ENCODE measurements around the gene RAD9B. TPM values are rescaled to one million over a fixed set of nuclear protein-coding genes. Genes with fewer than 3 reads are reported as not detected.

RAD9B gene
- total and polyA plus RNA-seq, 2 experiments from 2014 or later: 0.13 to 0.23 TPM

DNA sequence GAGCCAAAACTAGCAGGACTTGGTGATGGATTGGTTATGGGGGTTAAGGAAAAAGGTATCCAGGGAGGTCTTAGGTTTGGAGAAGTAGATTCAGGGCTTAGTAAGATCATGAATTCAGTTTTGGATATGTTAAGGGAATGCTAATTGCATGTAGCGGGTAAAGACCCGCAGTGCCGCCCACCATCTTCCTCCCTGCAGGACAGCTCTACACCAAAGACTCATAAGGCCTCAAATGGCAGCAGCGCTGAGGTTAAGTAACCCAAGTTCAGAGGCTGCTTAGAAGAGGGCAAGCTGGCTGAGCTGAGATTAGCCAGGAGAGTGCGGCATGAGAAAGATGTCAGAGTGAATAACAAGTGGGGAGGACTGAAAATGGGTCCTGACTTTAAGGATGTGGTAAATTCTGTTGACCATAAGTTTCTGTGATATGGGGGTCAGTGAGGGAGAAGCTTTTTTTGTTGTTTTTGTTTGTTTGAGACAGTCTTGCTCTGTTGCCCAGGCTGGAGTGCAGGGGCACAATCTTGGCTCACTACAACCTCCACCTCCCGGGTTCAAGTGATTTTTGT lies 26.2 kb downstream of the RAD9B start:
- H3K4me1 ChIP-seq (ENCODE audit: insufficient read depth): peaks cover 7% of the 10 kb centered on the region
- no peaks in the 10 kb centered on the region for H4K20me1 ChIP-seq (ENCODE audit: insufficient read depth, poor library complexity, severe bottlenecking)
- no peak for DNase-seq (ENCODE audit: low spot score)
- H3K4me2 ChIP-seq: no peak overlapping the region
- H2AFZ ChIP-seq: no peak overlapping the region
- TF ChIP-seq EZH2phosphoT487 (IDR thresholded peaks at IDR 0.05; ENCODE audit: low read depth, severe bottlenecking, unreplicated experiment) (no peak), EZH2 (IDR thresholded peaks at IDR 0.05; ENCODE audit: borderline replicate concordance) (no peak)
- TF ChIP-seq, protein P1, sequence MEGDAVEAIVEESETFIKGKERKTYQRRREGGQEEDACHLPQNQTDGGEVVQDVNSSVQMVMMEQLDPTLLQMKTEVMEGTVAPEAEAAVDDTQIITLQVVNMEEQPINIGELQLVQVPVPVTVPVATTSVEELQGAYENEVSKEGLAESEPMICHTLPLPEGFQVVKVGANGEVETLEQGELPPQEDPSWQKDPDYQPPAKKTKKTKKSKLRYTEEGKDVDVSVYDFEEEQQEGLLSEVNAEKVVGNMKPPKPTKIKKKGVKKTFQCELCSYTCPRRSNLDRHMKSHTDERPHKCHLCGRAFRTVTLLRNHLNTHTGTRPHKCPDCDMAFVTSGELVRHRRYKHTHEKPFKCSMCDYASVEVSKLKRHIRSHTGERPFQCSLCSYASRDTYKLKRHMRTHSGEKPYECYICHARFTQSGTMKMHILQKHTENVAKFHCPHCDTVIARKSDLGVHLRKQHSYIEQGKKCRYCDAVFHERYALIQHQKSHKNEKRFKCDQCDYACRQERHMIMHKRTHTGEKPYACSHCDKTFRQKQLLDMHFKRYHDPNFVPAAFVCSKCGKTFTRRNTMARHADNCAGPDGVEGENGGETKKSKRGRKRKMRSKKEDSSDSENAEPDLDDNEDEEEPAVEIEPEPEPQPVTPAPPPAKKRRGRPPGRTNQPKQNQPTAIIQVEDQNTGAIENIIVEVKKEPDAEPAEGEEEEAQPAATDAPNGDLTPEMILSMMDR (IDR thresholded peaks at IDR 0.05; ENCODE audit: poor library complexity): no peak
- no peaks in the 10 kb centered on the region for H3K27me3 ChIP-seq
- H3K4me3 ChIP-seq: no peak overlapping the region
- H3K27ac ChIP-seq: no peak overlapping the region
- H3K79me2 ChIP-seq: peaks cover 6% of the 10 kb centered on the region
- no peaks in the 10 kb centered on the region for H3K9me2 ChIP-seq (replicated peaks; ENCODE audit: insufficient read depth)
- no peaks in the 10 kb centered on the region for H3K36me3 ChIP-seq (replicated peaks; ENCODE audit: insufficient read depth, low read depth)
- WGBS (ENCODE audit: low lambda C conversion rate, missing lambda C conversion rate): 95% methylated on average over 6 of the region's 6 CpGs
- no peaks in the 10 kb centered on the region for H3K9me3 ChIP-seq (ENCODE audit: low read depth)

- H3K36me3 ChIP-seq (replicated peaks; ENCODE audit: insufficient read depth, low read depth): no peaks in the 10 kb centered on the region
- H2AFZ ChIP-seq: no peak overlapping the region
- H3K9me2 ChIP-seq (replicated peaks; ENCODE audit: insufficient read depth): no peaks in the 10 kb centered on the region
- TF ChIP-seq EZH2 (IDR thresholded peaks at IDR 0.05; ENCODE audit: borderline replicate concordance) (no peak), EZH2phosphoT487 (IDR thresholded peaks at IDR 0.05; ENCODE audit: low read depth, severe bottlenecking, unreplicated experiment) (no peak)
- TF ChIP-seq, protein P1 (IDR thresholded peaks at IDR 0.05; ENCODE audit: poor library complexity): no peak
- no peaks in the 10 kb centered on the region for H3K9me3 ChIP-seq (ENCODE audit: low read depth)
- H3K4me1 ChIP-seq (ENCODE audit: insufficient read depth): peaks cover 16% of the 10 kb centered on the region
- H3K27me3 ChIP-seq: no peaks in the 10 kb centered on the region
- H4K20me1 ChIP-seq (ENCODE audit: insufficient read depth, poor library complexity, severe bottlenecking): no peaks in the 10 kb centered on the region
- H3K4me3 ChIP-seq: no peak overlapping the region
- no peak for DNase-seq (ENCODE audit: low spot score)
- H3K79me2 ChIP-seq: peaks cover 10% of the 10 kb centered on the region
- no peak overlapping the region for H3K27ac ChIP-seq
- WGBS (ENCODE audit: low lambda C conversion rate, missing lambda C conversion rate): 74% methylated on average over 2 of the region's 2 CpGs
- H3K4me2 ChIP-seq: no peak overlapping the region
These were observed 28.4 kb downstream of the RAD9B start for GRCh38 chr12:110530511-110530910.

GRCh38 chr12:110531741-110532333 lies 29.7 kb downstream of the RAD9B start:
- no peak overlapping the region for H2AFZ ChIP-seq
- H3K79me2 ChIP-seq: peaks cover 10% of the 10 kb centered on the region
- no peak for TF ChIP-seq EZH2phosphoT487 (IDR thresholded peaks at IDR 0.05; ENCODE audit: low read depth, severe bottlenecking, unreplicated experiment)
- TF ChIP-seq EZH2 (IDR thresholded peaks at IDR 0.05; ENCODE audit: borderline replicate concordance): no peak
- TF ChIP-seq, protein P1 (IDR thresholded peaks at IDR 0.05; ENCODE audit: poor library complexity): no peak
- no peaks in the 10 kb centered on the region for H3K9me3 ChIP-seq (ENCODE audit: low read depth)
- peaks cover 16% of the 10 kb centered on the region for H3K4me1 ChIP-seq (ENCODE audit: insufficient read depth)
- H3K27me3 ChIP-seq: no peaks in the 10 kb centered on the region
- DNase-seq (ENCODE audit: low spot score): no peak
- H3K36me3 ChIP-seq (replicated peaks; ENCODE audit: insufficient read depth, low read depth): no peaks in the 10 kb centered on the region
- WGBS (ENCODE audit: low lambda C conversion rate, missing lambda C conversion rate): 65% methylated on average over 2 of the region's 2 CpGs
- H3K27ac ChIP-seq: no peak overlapping the region
- H3K9me2 ChIP-seq (replicated peaks; ENCODE audit: insufficient read depth): no peaks in the 10 kb centered on the region
- no peak overlapping the region for H3K4me3 ChIP-seq
- H4K20me1 ChIP-seq (ENCODE audit: insufficient read depth, poor library complexity, severe bottlenecking): no peaks in the 10 kb centered on the region
- H3K4me2 ChIP-seq: no peak overlapping the region
